ENCODE measurements around the gene SLC38A10. TPM values are rescaled to one million over a fixed set of nuclear protein-coding genes. Genes with fewer than 3 reads are reported as not detected.

Gene SLC38A10
- total RNA-seq, 2 experiments from 2014 or later: 68.0 to 71.3 TPM

GRCh38 chr17:81263371-81264181 is 31.5 kb downstream of the SLC38A10 start:
- no peak overlapping the region for H3K27ac Mint-ChIP-seq
- H3K4me3 Mint-ChIP-seq: no peak overlapping the region
- POLR2A ChIA-PET: no interaction called here
- DNase-seq (no peak), ATAC-seq (ENCODE audit: low read depth) (no peak)
- H3K4me1 Mint-ChIP-seq: no peaks in the 10 kb centered on the region
- H3K36me3 Mint-ChIP-seq: peaks cover 9% of the 10 kb centered on the region
- no peaks in the 10 kb centered on the region for H3K27me3 Mint-ChIP-seq
- H3K9me3 Mint-ChIP-seq: no peaks in the 10 kb centered on the region

DNA sequence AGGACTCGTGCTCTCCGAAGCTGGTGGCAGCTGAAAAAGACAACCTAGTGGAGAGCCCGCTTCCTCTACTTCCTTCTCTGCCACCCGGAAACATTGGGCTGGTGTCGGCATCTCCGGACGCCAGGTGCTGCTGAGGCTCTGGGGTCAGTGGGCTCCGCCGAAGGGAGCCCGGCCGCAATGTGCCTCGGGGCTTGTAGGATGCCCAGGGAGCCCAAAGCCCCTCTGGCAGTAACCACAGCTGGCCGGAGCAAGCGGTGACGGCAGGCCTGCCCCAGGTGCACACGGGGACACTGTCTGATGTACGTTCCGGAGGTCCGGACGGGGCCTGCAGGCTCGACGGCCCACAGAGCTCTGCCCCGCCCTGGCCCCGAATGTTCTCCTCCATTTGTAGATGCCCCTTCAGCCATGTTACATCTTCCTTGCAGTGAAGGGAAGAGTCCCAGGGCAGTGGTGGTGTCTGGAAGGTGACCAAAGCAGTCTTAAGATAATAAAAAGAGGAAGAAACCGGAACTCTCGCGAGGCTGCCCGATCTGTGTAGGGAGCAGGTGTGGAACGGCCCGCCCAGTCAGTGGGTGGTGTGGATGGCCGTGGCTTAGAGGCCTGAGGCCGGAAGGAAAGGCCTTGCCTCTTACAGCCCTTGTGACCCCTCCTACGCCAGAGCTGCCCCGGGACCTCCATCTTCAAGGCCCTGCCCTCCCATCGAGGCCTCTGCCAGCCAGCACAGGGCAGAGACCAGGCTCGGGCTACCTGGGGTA is 33.3 kb downstream of the SLC38A10 start:
- ATAC-seq (ENCODE audit: low read depth): no peak
- no peak for DNase-seq
- no peak overlapping the region for H3K4me3 Mint-ChIP-seq
- no peak overlapping the region for H3K27ac Mint-ChIP-seq
- H3K9me3 Mint-ChIP-seq: no peaks in the 10 kb centered on the region
- POLR2A ChIA-PET: no interaction called here
- H3K36me3 Mint-ChIP-seq: peaks cover 3% of the 10 kb centered on the region
- H3K27me3 Mint-ChIP-seq: no peaks in the 10 kb centered on the region
- H3K4me1 Mint-ChIP-seq: no peaks in the 10 kb centered on the region

DNA sequence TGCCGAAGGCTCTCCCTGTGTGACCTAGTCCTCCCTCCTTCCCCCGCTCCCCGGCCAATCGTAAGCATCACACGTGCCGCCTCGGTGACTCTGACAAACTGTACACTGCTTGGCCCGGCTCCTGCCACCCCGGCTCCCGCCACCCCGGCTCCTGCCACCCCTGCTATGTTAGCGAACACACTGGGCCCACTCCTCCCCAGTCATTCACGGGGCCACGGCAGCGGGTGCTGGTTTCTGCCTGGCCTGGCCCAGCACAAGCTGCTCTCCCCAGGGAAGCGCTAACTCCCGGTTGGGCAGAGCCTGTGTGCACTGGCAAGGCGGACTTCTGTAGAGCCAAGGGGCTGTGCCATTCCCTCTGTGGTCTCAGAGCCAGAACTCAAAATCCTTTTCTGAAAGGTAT is 34.0 kb downstream of the SLC38A10 start:
- POLR2A ChIA-PET: no interaction called here
- H3K27me3 Mint-ChIP-seq: no peaks in the 10 kb centered on the region
- H3K4me3 Mint-ChIP-seq: no peak overlapping the region
- ATAC-seq (ENCODE audit: low read depth) (no peak), DNase-seq (no peak)
- H3K27ac Mint-ChIP-seq: no peak overlapping the region
- H3K9me3 Mint-ChIP-seq: no peaks in the 10 kb centered on the region
- peaks cover 3% of the 10 kb centered on the region for H3K36me3 Mint-ChIP-seq
- H3K4me1 Mint-ChIP-seq: no peaks in the 10 kb centered on the region

DNA sequence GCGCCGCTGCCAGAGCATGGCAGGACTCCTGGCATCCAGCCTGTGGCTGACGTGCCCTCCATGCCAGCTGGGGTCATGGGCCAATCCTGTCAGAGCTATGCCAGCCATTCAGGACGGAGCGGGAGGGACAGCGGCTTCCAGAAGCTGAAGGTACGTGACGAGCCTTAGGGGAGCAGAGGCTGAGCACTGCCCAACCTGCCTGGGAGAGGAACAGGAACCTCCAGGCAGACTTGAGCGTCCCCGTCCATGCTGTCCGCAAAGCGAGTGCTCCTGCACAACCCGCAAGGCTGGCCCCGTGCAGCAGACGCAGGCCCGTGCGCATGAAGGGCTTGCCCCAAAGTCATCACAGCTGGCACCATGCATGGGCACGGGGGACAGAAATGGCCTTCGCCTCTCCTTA is 34.5 kb downstream of the SLC38A10 start:
- DNase-seq (no peak), ATAC-seq (ENCODE audit: low read depth) (no peak)
- Mint-ChIP-seq H3K4me3 (no peak overlapping the region), H3K9me3 (no peaks in the 10 kb centered on the region), H3K27ac (no peak overlapping the region), H3K4me1 (no peaks in the 10 kb centered on the region), H3K27me3 (no peaks in the 10 kb centered on the region), H3K36me3 (peaks cover 3% of the 10 kb centered on the region)
- POLR2A ChIA-PET: no interaction called here

GRCh38 chr17:81260171-81260570 is 34.9 kb downstream of the SLC38A10 start:
- DNase-seq (no peak), ATAC-seq (ENCODE audit: low read depth) (no peak)
- POLR2A ChIA-PET: no interaction called here
- no peak overlapping the region for H3K27ac Mint-ChIP-seq
- H3K36me3 Mint-ChIP-seq: no peaks in the 10 kb centered on the region
- H3K27me3 Mint-ChIP-seq: no peaks in the 10 kb centered on the region
- no peaks in the 10 kb centered on the region for H3K9me3 Mint-ChIP-seq
- no peaks in the 10 kb centered on the region for H3K4me1 Mint-ChIP-seq
- no peak overlapping the region for H3K4me3 Mint-ChIP-seq

DNA sequence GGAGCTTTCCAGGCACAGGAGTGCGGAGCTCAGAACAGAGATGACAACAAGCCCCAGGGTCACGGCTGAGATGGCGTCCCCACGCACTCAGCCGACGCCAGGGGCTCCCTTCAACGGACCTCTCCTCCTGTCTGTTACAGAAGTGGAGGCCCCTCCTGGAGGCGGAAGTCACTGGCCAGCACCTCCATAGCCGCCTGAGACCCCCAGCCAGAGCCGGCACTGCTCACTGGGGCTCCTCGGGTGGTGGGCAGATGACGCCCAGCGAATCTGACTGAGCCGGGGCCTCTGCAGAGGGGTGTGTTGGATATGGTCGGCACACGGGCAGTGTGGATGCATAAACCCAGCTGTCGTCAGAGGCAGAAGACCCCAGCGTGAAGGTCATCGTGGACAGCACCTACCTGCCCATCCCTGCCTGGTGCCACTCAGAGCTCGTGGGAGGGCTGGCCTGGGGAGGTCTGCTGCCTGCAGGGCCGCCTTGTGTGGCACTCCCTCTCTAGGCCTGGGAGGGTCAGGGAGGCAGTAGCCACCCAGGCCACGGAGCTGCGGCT is 36.0 kb downstream of the SLC38A10 start:
- Mint-ChIP-seq H3K27me3 (no peaks in the 10 kb centered on the region), H3K4me3 (no peak overlapping the region), H3K9me3 (no peaks in the 10 kb centered on the region), H3K27ac (no peak overlapping the region), H3K36me3 (no peaks in the 10 kb centered on the region), H3K4me1 (no peaks in the 10 kb centered on the region)
- DNase-seq (no peak), ATAC-seq (ENCODE audit: low read depth) (no peak)
- POLR2A ChIA-PET: no interaction called here

- peaks cover 7% of the 10 kb centered on the region for H3K4me1 Mint-ChIP-seq
- H3K27ac Mint-ChIP-seq: no peak overlapping the region
- no peak overlapping the region for H3K4me3 Mint-ChIP-seq
- no peaks in the 10 kb centered on the region for H3K27me3 Mint-ChIP-seq
- no peak for DNase-seq
- H3K36me3 Mint-ChIP-seq: peaks cover 7% of the 10 kb centered on the region
- no peak for ATAC-seq (ENCODE audit: low read depth)
- H3K9me3 Mint-ChIP-seq: no peaks in the 10 kb centered on the region
- POLR2A ChIA-PET: no interaction called here
These were observed 36.8 kb downstream of the SLC38A10 start for GRCh38 chr17:81258292-81258691.

GRCh38 chr17:81257533-81257932 is 37.6 kb downstream of the SLC38A10 start:
- Mint-ChIP-seq H3K36me3 (peaks cover 10% of the 10 kb centered on the region), H3K9me3 (no peaks in the 10 kb centered on the region), H3K4me3 (no peak overlapping the region), H3K27ac (no peak overlapping the region), H3K27me3 (no peaks in the 10 kb centered on the region), H3K4me1 (peaks cover 10% of the 10 kb centered on the region)
- no peak for ATAC-seq (ENCODE audit: low read depth)
- POLR2A ChIA-PET: no interaction called here
- no peak for DNase-seq

- POLR2A ChIA-PET: no interaction called here
- Mint-ChIP-seq H3K9me3 (no peaks in the 10 kb centered on the region), H3K27me3 (no peaks in the 10 kb centered on the region), H3K27ac (no peak overlapping the region), H3K36me3 (peaks cover 10% of the 10 kb centered on the region), H3K4me1 (peaks cover 12% of the 10 kb centered on the region), H3K4me3 (no peak overlapping the region)
- DNase-seq (no peak), ATAC-seq (ENCODE audit: low read depth) (no peak)
These were observed 38.5 kb downstream of the SLC38A10 start for GRCh38 chr17:81256616-81257015.

- H3K27me3 Mint-ChIP-seq: no peaks in the 10 kb centered on the region
- no peak for ATAC-seq (ENCODE audit: low read depth)
- peaks cover 12% of the 10 kb centered on the region for H3K4me1 Mint-ChIP-seq
- POLR2A ChIA-PET: no interaction called here
- H3K27ac Mint-ChIP-seq: no peak overlapping the region
- no peaks in the 10 kb centered on the region for H3K9me3 Mint-ChIP-seq
- no peak overlapping the region for H3K4me3 Mint-ChIP-seq
- no peak for DNase-seq
- H3K36me3 Mint-ChIP-seq: peaks cover 10% of the 10 kb centered on the region
These were observed 40.0 kb downstream of the SLC38A10 start for GRCh38 chr17:81254955-81255717.

DNA sequence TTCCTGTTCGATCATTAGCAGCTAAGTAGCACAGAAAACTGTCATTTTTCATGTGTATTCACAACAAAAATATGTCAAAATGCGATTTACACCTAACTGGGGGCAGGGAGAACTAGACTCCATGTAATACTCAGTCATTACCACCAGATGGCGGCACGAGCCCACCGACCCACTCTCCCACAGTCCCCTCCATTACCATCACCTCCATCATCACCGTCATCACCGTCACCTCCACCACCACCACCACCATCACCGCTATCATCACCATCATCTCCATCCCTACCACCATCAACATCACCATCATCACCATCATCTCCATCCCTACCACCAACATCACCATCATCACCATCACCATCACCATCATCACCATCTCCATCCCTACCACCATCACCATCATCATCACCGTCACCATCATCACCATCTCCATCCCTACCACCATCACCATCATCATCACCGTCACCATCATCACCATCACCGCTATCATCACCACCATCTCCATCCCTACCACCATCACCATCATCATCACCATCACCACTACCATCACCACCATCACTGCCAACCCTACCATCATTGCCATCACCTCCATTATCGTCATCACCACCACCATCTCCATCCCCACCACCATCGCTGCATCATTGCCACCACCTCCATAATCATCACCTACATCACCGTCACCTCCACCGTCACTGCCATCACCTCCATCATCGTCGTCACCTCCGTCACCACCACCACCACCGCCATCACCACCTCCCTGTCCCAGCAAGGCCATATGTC is 41.6 kb downstream of the SLC38A10 start:
- Mint-ChIP-seq H3K27me3 (no peaks in the 10 kb centered on the region), H3K4me1 (peaks cover 12% of the 10 kb centered on the region), H3K9me3 (no peaks in the 10 kb centered on the region), H3K36me3 (peaks cover 10% of the 10 kb centered on the region), H3K4me3 (no peak overlapping the region), H3K27ac (peak overlapping the region; percentile 59)
- DNase-seq (peak; percentile 63), ATAC-seq (ENCODE audit: low read depth) (peak; percentile 47)
- POLR2A ChIA-PET: no interaction called here

DNA sequence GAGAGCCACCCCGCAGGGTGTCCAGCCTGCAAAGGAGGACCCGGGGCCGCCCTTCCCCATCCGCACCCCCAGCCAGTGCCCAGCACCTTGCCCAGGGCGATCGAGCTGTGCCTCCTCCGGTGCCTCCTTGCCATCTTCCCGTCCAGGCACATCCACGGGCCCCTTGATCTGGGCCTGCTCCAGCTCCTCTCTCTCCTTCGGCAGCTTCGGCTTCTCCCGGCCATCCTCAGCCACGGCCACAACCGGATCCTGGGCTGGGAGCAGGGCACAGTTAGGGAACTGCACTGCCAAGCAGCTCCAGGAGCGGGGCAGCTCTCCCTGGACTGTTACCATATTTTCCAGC is 42.1 kb downstream of the SLC38A10 start:
- no peaks in the 10 kb centered on the region for H3K9me3 Mint-ChIP-seq
- POLR2A ChIA-PET: no interaction called here
- H3K27ac Mint-ChIP-seq: peak overlapping the region; percentile 59
- no peak overlapping the region for H3K4me3 Mint-ChIP-seq
- H3K27me3 Mint-ChIP-seq: no peaks in the 10 kb centered on the region
- peaks cover 10% of the 10 kb centered on the region for H3K36me3 Mint-ChIP-seq
- peaks cover 12% of the 10 kb centered on the region for H3K4me1 Mint-ChIP-seq
- DNase-seq (no peak), ATAC-seq (ENCODE audit: low read depth) (no peak)

Data from activated naive CD8-positive, alpha-beta T cell treated with anti-CD3 and anti-CD28 coated beads, Interleukin-2, amount 10 ng/mL, durations not matched to agents 7 days and 5 days (primary cell).